HFF-Myc (cell line): ENCODE measurements around the gene GSTM4.
"Not testable (repeated sequence)": the region's sequence is repeated elsewhere in the genome, so short reads cannot be mapped to it uniquely, and the experiment has no call there.

Source experiments
- DNase-seq: peaks from one replicate; pipeline ENCODE4 v3.0.0-alpha.2; 2011; ENCODE audit warnings: low read depth; ENCODE audit errors: extremely low read depth
- H3K4me3 ChIP-seq: replicated peaks from 2 replicates; pipeline ENCODE4 v1.5.1; 2011; ENCODE audit warnings: low read depth, mild to moderate bottlenecking, control low read depth, low read length
- TF ChIP-seq, protein P1 (sequence below): IDR thresholded peaks from 2 replicates; pipeline ENCODE4 v1.5.1; 2012; ENCODE audit warnings: mild to moderate bottlenecking, low read depth, low read length, control low read depth; ENCODE audit errors: missing control alignments

Gene GSTM4

DNA sequence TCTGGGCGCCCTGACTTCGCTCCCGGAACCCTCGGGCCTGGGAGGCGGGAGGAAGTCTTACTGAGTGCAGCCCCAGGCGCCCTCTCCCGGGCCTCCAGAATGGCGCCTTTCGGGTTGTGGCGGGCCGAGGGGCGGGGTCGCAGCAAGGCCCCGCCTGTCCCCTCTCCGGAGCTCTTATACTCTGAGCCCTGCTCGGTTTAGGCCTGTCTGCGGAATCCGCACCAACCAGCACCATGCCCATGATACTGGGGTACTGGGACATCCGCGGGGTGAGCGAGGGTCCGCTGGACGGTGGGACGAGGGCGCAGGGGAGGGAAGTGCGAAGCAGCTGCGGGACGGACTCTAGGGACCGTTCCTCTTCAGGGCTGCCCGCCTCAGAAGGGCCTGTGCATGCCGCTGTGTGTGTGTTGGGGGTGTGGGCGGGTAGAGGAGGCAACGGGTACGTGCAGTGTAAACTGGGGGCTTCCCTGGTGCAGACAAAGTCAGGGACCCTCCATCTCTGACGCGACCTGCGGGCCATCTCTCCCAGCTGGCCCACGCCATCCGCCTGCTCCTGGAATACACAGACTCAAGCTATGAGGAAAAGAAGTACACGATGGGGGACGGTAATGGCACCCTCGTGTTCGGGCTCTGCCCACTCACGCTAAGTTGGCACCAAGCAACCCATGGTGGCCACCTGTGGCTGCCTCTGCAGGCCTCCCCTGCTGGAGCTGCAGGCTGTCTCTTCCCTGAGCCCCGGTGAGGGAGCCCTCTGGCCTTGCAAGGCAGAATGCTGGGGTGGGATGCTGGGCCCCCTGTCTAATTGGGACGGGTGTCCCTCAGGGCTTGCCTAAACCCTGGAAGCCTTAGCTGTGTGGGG lies 32.0 kb downstream of the GSTM4 start, which contains the start of gene GSTM1:
TSS of gene GSTM1 (plus strand) at position 177 of the 859 bp plus-strand sequence. CDS start at position 234, 57 bp downstream.
- H3K4me3 ChIP-seq: no peak within 1 kb of the TSS
- TF ChIP-seq, protein P1, sequence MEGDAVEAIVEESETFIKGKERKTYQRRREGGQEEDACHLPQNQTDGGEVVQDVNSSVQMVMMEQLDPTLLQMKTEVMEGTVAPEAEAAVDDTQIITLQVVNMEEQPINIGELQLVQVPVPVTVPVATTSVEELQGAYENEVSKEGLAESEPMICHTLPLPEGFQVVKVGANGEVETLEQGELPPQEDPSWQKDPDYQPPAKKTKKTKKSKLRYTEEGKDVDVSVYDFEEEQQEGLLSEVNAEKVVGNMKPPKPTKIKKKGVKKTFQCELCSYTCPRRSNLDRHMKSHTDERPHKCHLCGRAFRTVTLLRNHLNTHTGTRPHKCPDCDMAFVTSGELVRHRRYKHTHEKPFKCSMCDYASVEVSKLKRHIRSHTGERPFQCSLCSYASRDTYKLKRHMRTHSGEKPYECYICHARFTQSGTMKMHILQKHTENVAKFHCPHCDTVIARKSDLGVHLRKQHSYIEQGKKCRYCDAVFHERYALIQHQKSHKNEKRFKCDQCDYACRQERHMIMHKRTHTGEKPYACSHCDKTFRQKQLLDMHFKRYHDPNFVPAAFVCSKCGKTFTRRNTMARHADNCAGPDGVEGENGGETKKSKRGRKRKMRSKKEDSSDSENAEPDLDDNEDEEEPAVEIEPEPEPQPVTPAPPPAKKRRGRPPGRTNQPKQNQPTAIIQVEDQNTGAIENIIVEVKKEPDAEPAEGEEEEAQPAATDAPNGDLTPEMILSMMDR: no peak
- DNase-seq: no peak

GRCh38 chr1:109689844-109690405 lies 34.0 kb downstream of the GSTM4 start:
- no peak overlapping the region for H3K4me3 ChIP-seq
- TF ChIP-seq, protein P1: no peak
- DNase-seq: no peak

GRCh38 chr1:109691759-109692158 lies 35.9 kb downstream of the GSTM4 start:
- DNase-seq: no peak
- H3K4me3 ChIP-seq: no peak overlapping the region
- TF ChIP-seq, protein P1: no peak

DNA sequence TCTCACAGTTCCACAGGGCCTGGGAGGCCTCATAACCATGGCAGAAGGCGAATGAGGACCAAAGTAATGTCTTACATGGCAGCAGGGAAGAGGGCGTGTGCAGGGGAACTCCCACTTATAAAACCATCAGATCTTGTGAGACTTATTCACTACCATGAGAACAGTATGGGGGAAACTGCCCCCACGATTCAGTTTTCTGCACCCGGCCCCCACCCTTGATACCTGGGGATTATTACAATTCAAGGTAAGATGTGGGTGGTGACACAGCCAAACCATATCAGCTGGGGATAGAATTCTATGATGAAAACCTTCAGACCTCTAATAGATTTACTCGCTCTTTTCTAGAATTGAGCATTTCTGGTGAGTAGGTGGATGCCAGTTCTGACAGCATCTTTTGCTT lies 38.5 kb downstream of the GSTM4 start:
- H3K4me3 ChIP-seq, DNase-seq: not testable (repeated sequence)

DNA sequence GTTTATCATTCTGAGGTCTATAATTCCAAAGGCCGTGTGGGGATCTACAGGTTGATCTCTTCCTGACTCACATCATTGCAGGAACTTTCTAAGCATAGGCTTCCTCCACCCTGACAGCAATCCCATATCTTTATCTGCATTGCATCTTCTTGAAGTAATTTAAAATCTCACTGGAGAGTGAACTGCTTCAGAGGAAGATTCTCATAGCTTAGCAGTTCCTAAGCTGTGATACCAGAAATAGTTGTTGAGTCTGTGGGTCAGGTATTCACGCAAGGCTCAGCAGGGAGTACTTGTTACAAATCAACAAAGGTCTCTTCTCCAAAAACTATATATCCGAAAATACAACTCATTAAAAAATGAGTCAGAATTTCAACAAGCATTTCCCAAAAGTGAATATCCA lies 39.2 kb downstream of the GSTM4 start:
- not testable (repeated sequence) for H3K4me3 ChIP-seq, DNase-seq

DNA sequence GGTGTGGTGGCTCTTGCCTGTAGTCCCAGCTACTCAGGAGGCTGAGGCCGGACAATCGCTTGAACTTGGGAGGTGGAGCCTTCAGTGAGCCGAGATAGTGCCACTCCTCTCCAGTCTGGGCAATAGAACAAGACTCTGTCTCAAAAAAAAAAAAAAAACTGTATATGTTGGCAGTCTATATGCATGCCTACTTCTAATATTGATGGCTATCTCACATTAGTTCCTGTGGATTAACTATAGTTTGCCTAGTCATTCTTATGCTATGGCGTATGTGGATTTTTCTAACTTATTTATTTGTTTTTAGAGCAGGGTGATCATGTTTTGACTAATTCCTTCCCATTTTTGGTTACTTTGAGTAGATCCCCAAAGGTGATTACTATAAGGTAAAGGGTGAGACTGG lies 41.2 kb downstream of the GSTM4 start:
- TF ChIP-seq, protein P1: no peak
- DNase-seq: no peak
- no peak overlapping the region for H3K4me3 ChIP-seq

DNA sequence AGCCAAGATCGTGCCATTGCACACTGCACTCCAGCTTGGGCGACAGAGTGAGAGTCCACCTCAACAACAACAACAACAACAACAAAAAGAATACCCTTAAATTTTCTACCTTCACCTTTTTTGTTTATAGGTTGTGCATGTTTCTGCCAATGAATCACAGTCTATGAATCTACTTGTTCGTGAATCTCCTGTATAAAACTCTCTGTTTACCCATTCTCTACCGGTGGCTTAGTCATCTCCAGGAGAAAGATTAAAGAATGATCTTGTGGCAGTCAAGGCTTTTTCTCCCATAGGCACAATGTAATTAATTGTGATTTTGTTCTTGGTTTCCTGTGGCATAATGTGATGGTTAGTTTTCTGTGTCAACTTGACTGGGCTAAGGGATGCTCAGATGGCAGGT lies 42.0 kb downstream of the GSTM4 start:
- DNase-seq: not testable (repeated sequence)

DNA sequence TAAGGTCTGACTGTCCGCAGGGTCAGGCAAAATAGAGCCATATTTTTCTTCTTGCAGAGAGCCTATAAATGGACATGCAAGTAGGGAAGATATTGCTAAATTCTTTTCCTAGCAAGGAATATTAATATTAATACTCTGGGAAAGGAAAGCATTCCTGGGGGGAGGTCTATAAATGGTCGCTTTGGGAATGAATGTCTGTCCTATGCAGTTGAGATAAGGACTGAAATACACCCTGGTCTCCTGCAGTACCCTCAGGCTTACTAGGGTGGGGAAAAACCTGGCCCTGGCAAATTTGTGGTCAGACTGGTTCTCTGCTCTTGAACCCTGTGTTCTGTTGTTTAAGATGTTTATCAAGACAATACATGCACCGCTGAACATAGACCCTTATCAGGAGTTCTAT lies 47.0 kb downstream of the GSTM4 start:
- DNase-seq, H3K4me3 ChIP-seq: not testable (repeated sequence)

More for the DNA sequence above, 42.0 kb downstream of the GSTM4 start:
- H3K4me3 ChIP-seq: not testable (repeated sequence)

- TF ChIP-seq, protein P1: no peak
- no peak overlapping the region for H3K4me3 ChIP-seq
- no peak for DNase-seq
Observed at GRCh38 chr1:109704173-109704572, 48.3 kb downstream of the GSTM4 start.
